Osteocyte (in vitro differentiated cells): ENCODE measurements around the gene ZRANB1. TPM values are rescaled to one million over a fixed set of nuclear protein-coding genes. Genes with fewer than 3 reads are reported as not detected.

Experiments
- DNase-seq: peaks from one replicate; pipeline ENCODE4 v3.0.0; 2021; ENCODE audit warnings: mixed read lengths; ENCODE audit not compliant: unreplicated experiment; ENCODE audit errors: extremely low spot score
- H3K27ac Mint-ChIP-seq: one replicate; pipeline ENCODE4 v1.8.0; 2021; ENCODE audit warnings: mild to moderate bottlenecking, mixed read lengths; ENCODE audit not compliant: unreplicated experiment
- H3K27me3 Mint-ChIP-seq: one replicate; pipeline ENCODE4 v1.8.0; 2021; ENCODE audit warnings: mixed read lengths; ENCODE audit not compliant: unreplicated experiment
- H3K36me3 Mint-ChIP-seq: one replicate; pipeline ENCODE4 v1.8.0; 2021; ENCODE audit warnings: mixed read lengths; ENCODE audit not compliant: unreplicated experiment
- H3K4me1 Mint-ChIP-seq: one replicate; pipeline ENCODE4 v1.8.0; 2021; ENCODE audit warnings: mixed read lengths; ENCODE audit not compliant: unreplicated experiment
- H3K4me3 Mint-ChIP-seq: one replicate; pipeline ENCODE4 v1.8.0; 2021; ENCODE audit warnings: mild to moderate bottlenecking, moderate library complexity, mixed read lengths; ENCODE audit not compliant: unreplicated experiment
- H3K9me3 Mint-ChIP-seq: one replicate; pipeline ENCODE4 v1.8.0; 2021; ENCODE audit warnings: mixed read lengths; ENCODE audit not compliant: unreplicated experiment
- total RNA-seq: library from RNA; stranded (reverse); gene quantifications from 2 replicates; pipeline ENCODE4 v1.2.1, GENCODE V29; 2021
- TF ChIP-seq, protein P1 (sequence below): fragments of 200-600 bp; sonication (generic); IDR thresholded peaks from 2 replicates; pipeline ENCODE4 v1.5.0; 2021; ENCODE audit warnings: antibody characterized with exemption, mild to moderate bottlenecking, moderate library complexity

ZRANB1 gene
- total RNA-seq, 1 donor from 2014 or later: 26.8 TPM

DNA sequence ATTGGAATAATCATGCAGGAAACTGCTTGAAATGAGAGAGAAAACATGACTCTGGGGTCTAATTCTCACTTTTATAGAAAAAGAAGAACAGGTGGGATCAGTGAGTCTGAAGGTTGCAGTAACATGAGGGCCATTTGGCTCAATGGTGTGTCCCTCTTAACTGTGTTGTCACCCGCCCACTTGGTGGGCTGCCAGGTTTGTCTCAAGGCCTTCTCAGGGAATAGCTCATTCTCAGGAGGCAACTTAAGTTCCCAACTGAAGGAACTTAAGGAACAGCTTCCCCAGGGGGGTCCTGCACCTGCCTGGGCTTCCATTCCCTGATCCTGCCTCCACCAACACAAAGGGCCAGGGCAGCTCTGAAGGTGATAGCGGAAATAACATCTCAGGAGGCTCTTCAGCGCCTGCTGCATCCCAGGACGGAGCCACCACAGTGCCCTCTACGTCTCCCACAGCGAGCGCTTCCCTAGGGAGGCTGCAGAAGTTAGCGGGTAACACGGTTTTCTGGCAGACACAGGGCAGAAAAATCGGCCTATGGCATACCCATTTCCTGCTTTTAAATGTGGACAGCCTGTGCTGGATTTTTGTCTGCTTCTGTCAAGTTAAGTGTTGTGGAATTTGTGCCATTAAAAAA is 88.8 kb downstream of the ZRANB1 start:
- Mint-ChIP-seq H3K9me3 (no peaks in the 10 kb centered on the region), H3K27me3 (no peaks in the 10 kb centered on the region), H3K27ac (no peak overlapping the region), H3K4me3 (no peak overlapping the region), H3K4me1 (peaks cover 37% of the 10 kb centered on the region), H3K36me3 (peaks cover 14% of the 10 kb centered on the region)
- TF ChIP-seq, protein P1, sequence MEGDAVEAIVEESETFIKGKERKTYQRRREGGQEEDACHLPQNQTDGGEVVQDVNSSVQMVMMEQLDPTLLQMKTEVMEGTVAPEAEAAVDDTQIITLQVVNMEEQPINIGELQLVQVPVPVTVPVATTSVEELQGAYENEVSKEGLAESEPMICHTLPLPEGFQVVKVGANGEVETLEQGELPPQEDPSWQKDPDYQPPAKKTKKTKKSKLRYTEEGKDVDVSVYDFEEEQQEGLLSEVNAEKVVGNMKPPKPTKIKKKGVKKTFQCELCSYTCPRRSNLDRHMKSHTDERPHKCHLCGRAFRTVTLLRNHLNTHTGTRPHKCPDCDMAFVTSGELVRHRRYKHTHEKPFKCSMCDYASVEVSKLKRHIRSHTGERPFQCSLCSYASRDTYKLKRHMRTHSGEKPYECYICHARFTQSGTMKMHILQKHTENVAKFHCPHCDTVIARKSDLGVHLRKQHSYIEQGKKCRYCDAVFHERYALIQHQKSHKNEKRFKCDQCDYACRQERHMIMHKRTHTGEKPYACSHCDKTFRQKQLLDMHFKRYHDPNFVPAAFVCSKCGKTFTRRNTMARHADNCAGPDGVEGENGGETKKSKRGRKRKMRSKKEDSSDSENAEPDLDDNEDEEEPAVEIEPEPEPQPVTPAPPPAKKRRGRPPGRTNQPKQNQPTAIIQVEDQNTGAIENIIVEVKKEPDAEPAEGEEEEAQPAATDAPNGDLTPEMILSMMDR: no peak
- DNase-seq: no peak

GRCh38 chr10:125032474-125033020 is 90.6 kb downstream of the ZRANB1 start:
- Mint-ChIP-seq H3K4me3 (no peak overlapping the region), H3K9me3 (no peaks in the 10 kb centered on the region), H3K27ac (peak overlapping the region; percentile 54), H3K4me1 (peaks cover 56% of the 10 kb centered on the region), H3K27me3 (no peaks in the 10 kb centered on the region), H3K36me3 (peaks cover 19% of the 10 kb centered on the region)
- TF ChIP-seq, protein P1: no peak
- no peak for DNase-seq

DNA sequence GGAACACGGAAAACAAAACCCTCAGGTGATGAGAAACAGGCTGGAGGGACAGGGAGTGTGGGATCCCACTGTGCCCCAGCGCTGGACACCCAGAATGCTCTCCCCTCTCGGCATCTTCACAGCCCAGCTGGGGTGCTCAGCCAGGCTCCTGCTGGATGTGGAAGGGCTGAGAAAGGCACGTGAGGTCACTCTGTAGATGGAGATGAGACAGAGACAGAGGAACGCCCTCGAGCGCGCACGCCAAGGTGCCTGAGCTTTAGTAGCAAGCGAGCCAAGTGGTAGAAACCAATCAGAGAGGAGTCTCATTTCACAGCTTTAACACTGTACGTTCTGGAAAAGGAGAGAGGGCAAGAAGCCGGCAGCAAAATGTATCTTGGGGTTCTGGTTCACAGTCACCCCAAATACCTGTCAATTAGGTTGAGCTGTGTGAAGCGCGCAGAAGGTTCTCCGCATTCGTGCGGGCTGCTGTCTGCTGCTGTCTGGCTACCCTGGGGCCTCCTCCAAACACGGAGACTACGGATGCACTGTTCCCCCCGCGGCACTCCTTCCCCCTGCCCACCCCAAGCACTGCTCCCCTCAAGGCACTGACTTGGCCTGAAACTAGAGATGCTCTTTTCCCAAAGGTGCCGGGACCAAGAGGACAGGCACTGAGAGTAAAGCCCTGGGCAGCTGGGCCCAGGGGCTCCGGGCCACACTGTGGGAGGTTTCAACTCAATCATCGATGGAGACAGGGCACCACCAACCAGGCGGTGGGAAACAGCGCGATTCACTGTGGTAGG is 91.4 kb downstream of the ZRANB1 start:
- Mint-ChIP-seq H3K27me3 (no peaks in the 10 kb centered on the region), H3K27ac (peak overlapping the region; percentile 64), H3K4me1 (peaks cover 61% of the 10 kb centered on the region), H3K36me3 (peaks cover 18% of the 10 kb centered on the region), H3K4me3 (no peak overlapping the region), H3K9me3 (no peaks in the 10 kb centered on the region)
- DNase-seq: no peak
- TF ChIP-seq, protein P1: no peak

GRCh38 chr10:125034675-125035074 is 92.8 kb downstream of the ZRANB1 start:
- DNase-seq: no peak
- Mint-ChIP-seq H3K36me3 (peaks cover 15% of the 10 kb centered on the region), H3K4me3 (peak overlapping the region; percentile 61), H3K4me1 (peaks cover 60% of the 10 kb centered on the region), H3K27ac (peak overlapping the region; percentile 87), H3K27me3 (no peaks in the 10 kb centered on the region), H3K9me3 (no peaks in the 10 kb centered on the region)
- TF ChIP-seq, protein P1: no peak

GRCh38 chr10:125035136-125035535 is 93.2 kb downstream of the ZRANB1 start:
- Mint-ChIP-seq H3K9me3 (no peaks in the 10 kb centered on the region), H3K36me3 (peaks cover 14% of the 10 kb centered on the region), H3K27me3 (no peaks in the 10 kb centered on the region), H3K4me3 (peak overlapping the region; percentile 61), H3K4me1 (peaks cover 57% of the 10 kb centered on the region), H3K27ac (peak overlapping the region; percentile 87)
- DNase-seq: no peak
- TF ChIP-seq, protein P1: no peak
